Esophagus muscularis mucosa (tissue), 3 donors: Measurements from ENCODE around the gene TENT4B.

Experiments
- CTCF ChIP-seq, 3 experiments: fragments of 200-600 bp in 2 of 3; fragments of 450-650 bp in 1 of 3; sonication (generic) in 2 of 3; IDR thresholded peaks; one replicate each; pipeline ENCODE4 v1.5.1; 2017 to 2019; ENCODE audit warnings: antibody characterized with exemption in 3 of 3, mild to moderate bottlenecking in 2 of 3, moderate library complexity in 1 of 3
- EP300 ChIP-seq: sonication (generic); formaldehyde crosslinking; IDR thresholded peaks from one replicate; pipeline ENCODE4 v1.6.1; 2017; ENCODE audit warnings: antibody characterized with exemption

DNA sequence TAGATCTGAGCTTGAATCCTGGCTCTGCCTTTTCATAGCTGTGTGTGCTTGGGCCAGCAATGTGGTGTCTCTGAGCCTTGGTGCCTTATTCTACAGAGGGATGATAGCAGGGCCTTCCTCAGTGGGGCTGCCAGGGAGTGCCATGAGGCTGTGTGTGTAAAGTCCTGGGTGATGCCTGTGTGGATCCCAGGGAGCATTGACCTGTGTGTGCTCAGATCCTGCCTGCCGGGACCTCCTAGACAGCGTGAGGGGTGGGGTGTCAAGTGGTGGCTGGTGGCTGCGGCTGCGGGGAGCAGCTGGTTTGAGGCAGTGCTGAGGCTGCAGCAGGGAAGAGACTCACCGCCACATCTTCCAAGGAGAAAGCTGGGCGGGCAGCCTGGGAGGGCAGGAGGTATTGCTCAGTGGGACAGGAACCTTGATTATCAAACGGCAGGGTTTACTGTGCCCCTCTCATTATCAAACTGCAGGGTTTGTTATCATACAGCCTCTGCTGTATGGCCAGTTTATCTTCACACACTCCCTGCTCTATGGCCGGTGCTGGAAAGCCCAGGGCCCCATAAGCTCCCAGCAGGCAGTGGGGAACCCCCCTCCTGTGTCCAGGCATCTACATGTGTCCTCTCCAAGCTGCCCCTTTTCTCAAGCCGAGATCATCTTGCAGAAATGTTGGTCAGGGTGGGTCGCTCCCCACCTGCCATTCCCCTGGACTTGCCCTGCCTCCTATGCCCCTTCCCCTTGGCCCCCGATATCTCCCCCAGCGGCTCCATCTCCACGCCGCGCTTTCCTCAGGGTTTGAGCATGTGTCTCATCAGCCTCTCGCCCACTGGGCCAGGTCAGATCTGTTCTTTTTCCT is 110.2 kb downstream of the TENT4B start:
- TF ChIP-seq CTCF (IDR thresholded peaks at IDR 0.05) (no peak), EP300 (no peak)
